MCF 10A (cell line): Measurements from ENCODE around the gene TTC7B. TPM values are rescaled to one million over a fixed set of nuclear protein-coding genes. Genes with fewer than 3 reads are reported as not detected.

ENCODE experiments used
- BruUV-seq: library from RNA; stranded (reverse); fragments of 400-500 nt; replicated peaks from 2 replicates; lab custom pipeline; 2021; lab: Mats Ljungman, UMichigan
- CTCF ChIA-PET: fragments of 300-600 bp; sonication (Branson Sonifier 250); formaldehyde crosslinking; extraction: SDS; loops from one replicate; lab custom pipeline; 2021; ENCODE audit warnings: antibody characterized with exemption, inconsistent platforms; lab: Yijun Ruan, JAX
- POLR2A ChIA-PET: fragments of 300-600, 350-650 bp; sonication (Branson Sonifier 250); formaldehyde crosslinking; extraction: SDS; loops from one replicate; lab custom pipeline; 2020; ENCODE audit warnings: antibody characterized with exemption, inconsistent platforms; lab: Yijun Ruan, JAX
- DNase-seq: peaks from one replicate; pipeline ENCODE4 v3.0.0-alpha.2; 2018; ENCODE audit not compliant: unreplicated experiment
- H3K27ac Mint-ChIP-seq: one replicate; pipeline ENCODE4 v1.8.0; 2022; ENCODE audit warnings: mild to moderate bottlenecking, low read depth, mixed read lengths; ENCODE audit not compliant: unreplicated experiment
- H3K27me3 Mint-ChIP-seq: one replicate; pipeline ENCODE4 v1.8.0; 2022; ENCODE audit warnings: mixed read lengths; ENCODE audit not compliant: insufficient read depth, unreplicated experiment
- H3K36me3 Mint-ChIP-seq: one replicate; pipeline ENCODE4 v1.8.0; 2022; ENCODE audit warnings: mild to moderate bottlenecking, moderate library complexity, mixed read lengths; ENCODE audit not compliant: insufficient read depth, unreplicated experiment
- H3K4me1 Mint-ChIP-seq: one replicate; pipeline ENCODE4 v1.8.0; 2022; ENCODE audit warnings: mixed read lengths; ENCODE audit not compliant: insufficient read depth, unreplicated experiment
- H3K4me3 Mint-ChIP-seq: one replicate; pipeline ENCODE4 v1.8.0; 2022; ENCODE audit warnings: mild to moderate bottlenecking, moderate library complexity, mixed read lengths; ENCODE audit not compliant: unreplicated experiment
- H3K9me3 Mint-ChIP-seq: one replicate; pipeline ENCODE4 v1.8.0; 2022; ENCODE audit warnings: mixed read lengths; ENCODE audit not compliant: unreplicated experiment
- intact Hi-C: fragments of 100-400 bp; cut with micrococcal nuclease; formaldehyde crosslinking; loops from 2 replicates; pipeline ENCODE4 v1.14.1; 2022
- total RNA-seq: library from RNA; stranded (reverse); gene quantifications from 2 replicates; pipeline ENCODE4 v1.2.3, GENCODE V29; 2022
- TF ChIP-seq, protein P1 (sequence below): fragments of 200-600 bp; IDR thresholded peaks from one replicate; pipeline ENCODE4 v1.8.0; 2022; ENCODE audit warnings: antibody characterized with exemption, mild to moderate bottlenecking; ENCODE audit not compliant: unreplicated experiment

The TTC7B gene
- total RNA-seq, 1 experiment from 2014 or later, result 31.1 TPM

GRCh38 chr14:90587252-90587910 is 228.8 kb downstream of the TTC7B start:
- Mint-ChIP-seq H3K36me3 (no peaks in the 10 kb centered on the region), H3K9me3 (no peaks in the 10 kb centered on the region), H3K27me3 (no peaks in the 10 kb centered on the region), H3K27ac (no peak overlapping the region), H3K4me3 (no peak overlapping the region), H3K4me1 (no peaks in the 10 kb centered on the region)
- no TSS peak for BruUV-seq
- CTCF ChIA-PET, result interaction anchor here (0.7 to 1.2 kb wide), 2 partner anchors 24 to 110 kb away, joined by 3 to 4 read pairs; no protein-coding TSS in a partner anchor
- no peak for DNase-seq
- TF ChIP-seq, protein P1, sequence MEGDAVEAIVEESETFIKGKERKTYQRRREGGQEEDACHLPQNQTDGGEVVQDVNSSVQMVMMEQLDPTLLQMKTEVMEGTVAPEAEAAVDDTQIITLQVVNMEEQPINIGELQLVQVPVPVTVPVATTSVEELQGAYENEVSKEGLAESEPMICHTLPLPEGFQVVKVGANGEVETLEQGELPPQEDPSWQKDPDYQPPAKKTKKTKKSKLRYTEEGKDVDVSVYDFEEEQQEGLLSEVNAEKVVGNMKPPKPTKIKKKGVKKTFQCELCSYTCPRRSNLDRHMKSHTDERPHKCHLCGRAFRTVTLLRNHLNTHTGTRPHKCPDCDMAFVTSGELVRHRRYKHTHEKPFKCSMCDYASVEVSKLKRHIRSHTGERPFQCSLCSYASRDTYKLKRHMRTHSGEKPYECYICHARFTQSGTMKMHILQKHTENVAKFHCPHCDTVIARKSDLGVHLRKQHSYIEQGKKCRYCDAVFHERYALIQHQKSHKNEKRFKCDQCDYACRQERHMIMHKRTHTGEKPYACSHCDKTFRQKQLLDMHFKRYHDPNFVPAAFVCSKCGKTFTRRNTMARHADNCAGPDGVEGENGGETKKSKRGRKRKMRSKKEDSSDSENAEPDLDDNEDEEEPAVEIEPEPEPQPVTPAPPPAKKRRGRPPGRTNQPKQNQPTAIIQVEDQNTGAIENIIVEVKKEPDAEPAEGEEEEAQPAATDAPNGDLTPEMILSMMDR, result no peak
- intact Hi-C loops, result no loop called here
- POLR2A ChIA-PET, result interaction anchor here (0.6 kb wide), 1 partner anchor 1837 kb away, joined by 3 read pairs; no protein-coding TSS in a partner anchor

DNA sequence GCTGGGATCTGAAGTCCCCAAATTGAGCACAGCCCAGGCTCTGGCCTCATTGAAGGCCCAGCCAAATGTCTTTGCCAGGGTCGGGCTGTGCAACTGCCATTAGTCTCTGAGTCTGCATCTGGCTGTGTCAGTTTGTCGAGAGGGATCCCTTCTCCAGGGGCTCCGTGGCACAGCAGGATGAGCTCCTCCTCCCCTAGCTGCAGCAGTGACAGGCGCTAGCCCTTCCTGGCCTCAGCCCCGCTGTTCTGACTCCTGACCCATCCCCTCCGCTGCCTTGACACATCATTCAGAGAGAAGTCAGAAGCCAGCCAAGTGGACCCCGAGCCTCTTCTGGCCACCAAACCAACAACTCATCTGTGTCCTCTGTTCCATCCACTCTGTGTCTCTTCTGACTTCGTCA is 231.1 kb downstream of the TTC7B start:
- H3K27ac Mint-ChIP-seq, result no peak overlapping the region
- CTCF ChIA-PET, result interaction anchor here (0.5 kb wide), 1 partner anchor 317 kb away, joined by 3 read pairs; no protein-coding TSS in a partner anchor
- H3K36me3 Mint-ChIP-seq, result no peaks in the 10 kb centered on the region
- H3K4me1 Mint-ChIP-seq, result no peaks in the 10 kb centered on the region
- intact Hi-C loops, result no loop called here
- H3K27me3 Mint-ChIP-seq, result no peaks in the 10 kb centered on the region
- no peaks in the 10 kb centered on the region for H3K9me3 Mint-ChIP-seq
- DNase-seq, result no peak
- no TSS peak for BruUV-seq
- no peak overlapping the region for H3K4me3 Mint-ChIP-seq
- TF ChIP-seq, protein P1, result no peak
- POLR2A ChIA-PET, result no interaction called here

DNA sequence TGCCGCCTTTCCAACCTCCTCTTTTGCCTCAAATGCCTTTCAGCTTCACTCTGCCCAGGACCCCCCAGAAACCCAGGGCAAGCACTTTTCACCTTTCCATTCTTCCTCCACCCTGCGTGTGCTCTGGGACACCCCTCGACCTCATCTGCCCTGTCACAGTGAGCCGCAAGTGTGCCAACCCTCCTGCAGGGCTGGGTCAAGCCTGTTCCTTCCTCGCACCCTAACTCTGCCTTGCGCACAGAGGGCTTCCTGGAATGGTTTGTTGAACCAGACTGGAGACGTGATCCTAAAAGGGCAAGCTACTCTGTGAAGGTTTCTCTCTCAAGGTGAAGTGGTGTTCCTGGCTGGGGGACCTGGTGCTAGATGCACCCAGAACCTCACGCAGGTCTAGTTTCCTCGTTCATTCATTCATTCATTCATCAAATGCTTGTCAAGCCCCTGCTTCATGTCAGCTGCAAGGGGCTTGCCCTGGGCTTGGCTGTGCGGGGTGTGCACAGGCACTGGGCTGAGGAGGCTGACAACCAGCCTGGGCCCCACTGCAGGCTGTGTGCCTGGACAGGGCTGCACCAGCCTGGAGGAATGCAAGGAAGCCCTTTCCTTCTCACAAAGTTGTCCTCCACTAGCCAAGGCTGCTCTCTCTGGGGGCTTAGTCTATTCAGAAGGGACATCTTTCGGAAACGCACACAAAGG is 232.2 kb downstream of the TTC7B start:
- ChIA-PET POLR2A (no interaction called here), CTCF (no interaction called here)
- TF ChIP-seq, protein P1, result no peak
- intact Hi-C loops, result no loop called here
- Mint-ChIP-seq H3K4me3 (no peak overlapping the region), H3K9me3 (no peaks in the 10 kb centered on the region), H3K27me3 (no peaks in the 10 kb centered on the region), H3K36me3 (no peaks in the 10 kb centered on the region), H3K27ac (no peak overlapping the region), H3K4me1 (no peaks in the 10 kb centered on the region)
- no TSS peak for BruUV-seq
- no peak for DNase-seq

- Mint-ChIP-seq H3K4me1 (no peaks in the 10 kb centered on the region), H3K27me3 (no peaks in the 10 kb centered on the region), H3K36me3 (no peaks in the 10 kb centered on the region), H3K27ac (no peak overlapping the region), H3K4me3 (no peak overlapping the region), H3K9me3 (no peaks in the 10 kb centered on the region)
- POLR2A ChIA-PET, result no interaction called here
- no TSS peak for BruUV-seq
- TF ChIP-seq, protein P1, result no peak
- intact Hi-C loops, result no loop called here
- no peak for DNase-seq
- CTCF ChIA-PET, result no interaction called here
Observed at GRCh38 chr14:90583427-90583826, 232.8 kb downstream of the TTC7B start.
